ENCODE data around the gene APBB1IP.
"Not testable (repeated sequence)": the region's sequence is repeated elsewhere in the genome, so short reads cannot be mapped to it uniquely, and the experiment has no call there.

The APBB1IP gene

DNA sequence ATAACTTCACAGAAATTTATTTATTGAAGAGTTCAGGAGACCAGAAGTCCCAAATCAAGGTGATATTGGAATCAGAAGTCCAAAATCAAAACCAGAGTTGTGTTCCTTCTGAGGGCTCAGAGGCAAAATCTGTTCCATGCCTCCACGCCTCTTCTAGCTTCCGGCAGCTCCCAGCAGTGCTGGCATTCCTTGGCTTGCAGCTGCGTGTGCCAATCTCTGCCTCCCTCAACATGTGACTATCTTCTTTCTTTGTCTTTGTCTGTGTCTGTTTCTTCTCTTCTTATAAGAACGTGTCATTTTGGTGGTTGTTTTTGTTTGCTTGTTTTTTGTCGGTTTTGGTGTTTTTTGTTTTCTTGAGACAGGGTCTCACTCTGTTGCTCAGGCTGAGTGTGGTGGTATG is 116.1 kb downstream of the APBB1IP start:
- no peak for DNase-seq (ENCODE audit: low read depth in 2 of 3, low spot score in 2 of 3)

DNA sequence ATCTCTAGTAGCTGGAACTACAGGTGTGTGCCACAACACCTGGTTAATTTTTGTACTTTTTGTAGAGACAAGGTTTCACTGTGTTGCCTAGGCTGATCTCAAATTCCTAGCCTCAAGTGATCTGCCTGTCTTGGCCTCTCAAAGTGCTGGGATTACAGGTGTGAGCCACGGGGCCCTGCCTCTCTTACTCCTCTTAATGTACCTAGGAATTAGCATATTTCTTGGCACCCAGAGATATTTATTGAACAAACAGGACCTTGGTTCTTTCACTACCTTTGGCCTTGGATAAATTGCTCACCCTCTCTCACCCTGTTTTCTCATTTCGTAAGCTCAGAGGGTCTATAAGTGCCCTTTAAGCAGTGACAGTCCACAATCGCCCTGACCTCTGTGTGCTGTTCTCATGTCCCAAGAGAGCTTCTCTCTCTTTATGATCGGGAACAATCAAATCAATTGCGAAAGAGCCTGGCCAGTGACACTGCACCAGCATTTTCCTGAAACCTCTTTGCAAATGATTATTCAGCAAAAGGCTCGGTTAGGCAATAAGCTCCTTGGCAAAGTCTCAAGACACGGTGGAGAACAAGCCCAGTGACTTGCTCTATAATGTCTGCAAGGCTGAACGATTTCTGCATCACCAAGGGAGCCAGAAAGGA is 117.7 kb downstream of the APBB1IP start:
- no peak for DNase-seq (ENCODE audit: low read depth in 2 of 3, low spot score in 2 of 3)

- DNase-seq (ENCODE audit: low read depth in 2 of 3, low spot score in 2 of 3) = no peak
Measured at GRCh38 chr10:26556748-26557640, 118.9 kb downstream of the APBB1IP start.

- no peak for DNase-seq (ENCODE audit: low read depth in 2 of 3, low spot score in 2 of 3)
Measured at GRCh38 chr10:26557641-26558014, 119.5 kb downstream of the APBB1IP start.

DNA sequence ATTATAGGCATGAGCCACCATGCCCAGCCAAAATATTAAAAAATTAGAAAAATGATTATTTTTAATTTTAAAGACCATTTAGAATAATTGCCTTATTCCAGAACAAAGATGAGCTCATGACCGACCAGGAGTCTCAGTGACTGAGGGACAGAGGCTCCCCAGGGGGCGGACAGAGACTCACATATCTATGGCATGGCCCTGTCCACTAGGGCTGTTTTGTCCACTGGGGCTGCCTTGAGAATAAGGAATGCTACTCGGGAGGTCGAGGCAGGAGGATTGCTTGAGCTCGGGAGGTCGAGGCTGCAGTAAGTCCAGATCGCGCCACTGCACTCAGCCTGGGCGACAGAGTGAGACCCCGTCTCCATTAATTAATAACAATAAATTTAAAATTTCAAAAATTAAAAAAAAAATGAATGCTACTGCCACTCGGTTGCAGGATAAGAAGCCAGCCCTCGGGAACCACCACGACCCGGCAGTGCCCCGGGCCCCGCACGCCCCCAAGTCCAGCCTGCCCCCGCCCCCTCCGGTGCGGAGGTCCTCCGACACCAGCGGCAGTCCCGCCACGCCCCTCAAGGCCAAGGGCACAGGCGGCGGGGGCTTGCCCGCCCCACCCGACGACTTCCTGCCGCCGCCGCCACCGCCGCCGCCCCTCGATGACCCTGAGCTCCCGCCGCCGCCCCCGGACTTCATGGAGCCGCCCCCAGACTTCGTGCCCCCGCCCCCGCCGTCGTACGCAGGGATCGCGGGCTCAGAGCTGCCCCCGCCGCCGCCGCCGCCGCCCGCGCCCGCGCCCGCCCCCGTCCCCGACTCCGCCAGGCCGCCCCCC is 128.6 kb downstream of the APBB1IP start:
- no peak for DNase-seq (ENCODE audit: low read depth in 2 of 3, low spot score in 2 of 3)

- no peak for DNase-seq (ENCODE audit: low read depth in 2 of 3, low spot score in 2 of 3)
Measured at GRCh38 chr10:26567351-26567721, 129.2 kb downstream of the APBB1IP start.

GRCh38 chr10:26571655-26572054 is 133.5 kb downstream of the APBB1IP start:
- no peak for DNase-seq (ENCODE audit: low read depth in 2 of 3, low spot score in 2 of 3)

- DNase-seq (ENCODE audit: low read depth in 2 of 3, low spot score in 2 of 3) = no peak
Measured at GRCh38 chr10:26573674-26574073, 135.5 kb downstream of the APBB1IP start.

GRCh38 chr10:26574783-26575182 is 136.6 kb downstream of the APBB1IP start:
- DNase-seq (ENCODE audit: low read depth in 2 of 3, low spot score in 2 of 3) = no peak

GRCh38 chr10:26578371-26578770 is 140.2 kb downstream of the APBB1IP start:
- not testable (repeated sequence) for DNase-seq (ENCODE audit: low read depth in 2 of 3, low spot score in 2 of 3)

- DNase-seq (ENCODE audit: low read depth in 2 of 3, low spot score in 2 of 3) = no peak
Measured at GRCh38 chr10:26579256-26580063, 141.3 kb downstream of the APBB1IP start.

- no peak for DNase-seq (ENCODE audit: low read depth in 2 of 3, low spot score in 2 of 3)
Measured at GRCh38 chr10:26586211-26586610, 148.1 kb downstream of the APBB1IP start.

DNA sequence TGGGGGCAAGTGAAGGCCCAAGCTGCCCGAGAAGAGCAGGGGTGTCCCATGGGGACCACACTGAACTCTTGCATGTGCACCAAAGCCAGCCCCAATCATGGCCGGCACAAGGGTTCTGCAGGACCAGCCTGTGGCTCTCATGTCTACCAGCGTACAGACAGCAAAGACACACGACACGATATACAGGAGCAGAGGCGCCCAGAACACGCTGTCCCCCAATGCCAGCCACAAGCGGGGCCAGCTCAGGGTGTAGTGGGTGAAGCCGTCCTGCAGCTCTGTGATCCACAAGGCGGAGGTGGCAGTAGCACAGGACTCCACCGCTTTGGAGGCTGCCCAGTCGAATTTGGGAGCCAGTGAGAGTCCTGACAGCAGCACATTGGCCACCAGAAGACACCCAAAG is 150.5 kb downstream of the APBB1IP start:
- DNase-seq (ENCODE audit: low read depth in 2 of 3, low spot score in 2 of 3) = no peak

- DNase-seq (ENCODE audit: low read depth in 2 of 3, low spot score in 2 of 3) = not testable (repeated sequence)
Measured at GRCh38 chr10:26589813-26590212, 151.7 kb downstream of the APBB1IP start.

DNA sequence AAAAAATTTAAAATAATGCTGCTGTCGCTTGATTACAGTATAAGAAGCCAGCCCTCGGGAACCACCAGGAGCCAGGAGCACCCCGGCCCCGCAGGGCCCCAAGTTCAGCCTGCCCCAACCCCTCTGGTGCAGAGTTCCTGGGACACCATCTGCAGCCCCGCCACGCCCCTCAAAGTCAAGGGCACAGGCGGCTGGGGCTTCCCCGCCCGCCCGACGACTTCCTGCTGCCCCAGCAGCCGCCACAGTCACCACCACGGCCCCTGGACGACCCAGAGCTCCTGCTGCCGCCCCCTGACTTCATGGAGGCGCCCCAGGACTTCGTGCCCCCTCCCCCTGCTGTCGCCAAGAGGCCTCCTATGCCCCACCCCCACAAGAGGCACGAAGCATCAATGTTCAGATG is 155.8 kb downstream of the APBB1IP start:
- DNase-seq (ENCODE audit: low read depth in 2 of 3, low spot score in 2 of 3) = no peak

DNA sequence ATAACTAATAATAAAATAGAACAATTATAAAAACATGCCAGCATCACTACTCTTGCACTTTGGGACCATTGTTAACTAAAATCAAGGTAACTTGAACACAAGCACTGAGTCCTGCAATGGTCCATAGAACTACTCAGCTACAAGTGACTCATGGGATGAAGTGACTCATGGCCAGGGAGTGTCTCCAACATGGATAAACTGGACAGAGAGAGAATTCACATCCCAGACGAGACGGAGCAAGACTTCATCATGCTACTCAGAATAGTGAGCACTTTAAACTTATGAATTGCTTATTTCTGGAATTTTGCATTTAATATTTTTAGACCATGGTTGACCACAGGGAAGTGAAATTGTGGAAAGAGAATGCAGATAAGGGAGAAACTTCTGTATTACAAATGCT is 165.1 kb downstream of the APBB1IP start:
- DNase-seq (ENCODE audit: low read depth in 2 of 3, low spot score in 2 of 3) = not testable (repeated sequence)

DNA sequence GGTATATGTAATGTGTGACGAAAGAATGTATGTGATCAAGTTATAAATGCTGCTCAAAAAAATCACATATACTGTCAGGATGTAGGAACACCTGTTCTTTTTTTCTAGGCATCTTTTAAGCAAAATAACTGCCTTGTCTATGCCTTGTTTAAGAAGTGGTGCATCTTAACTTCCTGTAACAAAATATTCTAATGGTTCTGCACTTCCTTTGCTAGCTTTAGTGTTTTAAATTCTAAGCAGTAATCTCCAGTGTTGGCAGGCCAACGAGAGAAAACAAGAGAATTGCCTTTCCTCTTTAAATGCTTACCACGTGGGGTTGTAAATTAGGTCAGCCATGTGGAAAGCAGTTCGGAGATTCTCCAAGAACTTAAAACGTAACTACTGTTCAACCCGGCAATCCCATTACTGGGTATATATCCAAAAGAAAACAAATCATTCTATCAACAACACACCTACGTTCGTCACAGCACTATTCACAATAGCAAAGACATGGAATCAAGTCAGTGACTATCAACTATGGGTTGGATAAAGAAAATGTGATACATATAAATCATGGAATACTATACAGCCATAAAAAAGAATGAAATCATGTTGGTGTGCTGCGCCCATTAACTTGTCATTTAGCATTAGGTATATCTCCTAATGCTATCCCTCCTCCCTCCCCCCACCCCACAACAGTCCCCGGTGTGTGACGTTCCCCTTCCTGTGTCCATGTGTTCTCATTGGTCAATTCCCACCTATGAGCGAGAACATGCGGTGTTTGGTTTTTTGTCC is 166.4 kb downstream of the APBB1IP start:
- not testable (repeated sequence) for DNase-seq (ENCODE audit: low read depth in 2 of 3, low spot score in 2 of 3)

- DNase-seq (ENCODE audit: low read depth in 2 of 3, low spot score in 2 of 3) = not testable (repeated sequence)
Measured at GRCh38 chr10:26606389-26606877, 168.3 kb downstream of the APBB1IP start.

DNA sequence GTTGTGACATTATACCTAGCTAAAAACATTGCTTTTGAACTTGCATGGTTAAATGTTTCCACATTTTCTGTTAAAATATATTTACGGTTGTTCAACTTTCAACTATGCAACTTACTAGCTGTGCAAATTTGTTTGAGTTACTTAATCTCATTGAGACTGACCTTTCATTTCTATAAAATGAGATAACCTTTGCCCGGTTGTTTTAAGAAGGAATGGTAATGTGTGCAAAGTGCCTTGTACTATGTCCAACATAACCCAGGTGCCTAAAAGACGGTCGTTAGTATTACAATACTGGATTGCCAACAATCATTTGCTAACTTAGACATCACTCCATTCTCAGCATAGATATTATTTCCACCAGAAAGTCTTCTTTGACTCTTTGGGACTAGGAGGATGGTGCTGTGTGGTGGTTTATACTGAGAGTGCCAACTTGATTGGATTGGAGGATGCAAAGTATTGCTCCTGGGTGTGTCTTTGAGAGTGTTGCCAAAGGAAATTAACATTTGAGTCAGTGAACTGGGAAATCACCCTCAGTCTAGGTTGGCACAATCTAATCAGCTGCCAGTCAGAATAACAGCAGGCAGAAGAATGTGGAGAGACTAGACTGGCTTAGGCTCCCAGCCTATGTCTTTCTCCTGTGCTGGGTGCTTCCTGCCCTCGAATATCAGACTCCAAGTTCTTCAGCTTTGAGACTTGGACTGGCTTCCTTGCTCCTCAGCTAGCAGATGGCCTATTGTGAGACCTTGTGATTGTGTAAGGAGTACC is 174.2 kb downstream of the APBB1IP start:
- no peak for DNase-seq (ENCODE audit: low read depth in 2 of 3, low spot score in 2 of 3)

Data from activated CD8-positive, alpha-beta memory T cell treated with anti-CD3 and anti-CD28 coated beads for 48 hours (primary cell).